K562 (cell line): ENCODE data around the gene ZNF749. TPM values are rescaled to one million over a fixed set of nuclear protein-coding genes. Genes with fewer than 3 reads are reported as not detected.

Experiments used
- ATAC-seq: fragments of 200-7000 bp; cut with Tn5 transposase; 3 replicates; pipeline ENCODE4 v1.9.1; 2020; ENCODE audit warnings: moderate library complexity
- BruUV-seq: library from RNA; stranded (reverse); fragments of 400-500 nt; replicated peaks from 2 replicates; lab custom pipeline; 2021; lab: Mats Ljungman, UMichigan
- CTCF ChIA-PET: fragments of 300-600 bp; formaldehyde crosslinking; extraction: SDS; loops from one replicate; lab custom pipeline; 2021; ENCODE audit warnings: low intra/inter-chr PET ratio; lab: Yijun Ruan, JAX
- POLR2A ChIA-PET: fragments of 300-600, 350-650 bp; sonication (Branson Sonifier 250); formaldehyde crosslinking; extraction: SDS; loops from one replicate; lab custom pipeline; 2021; ENCODE audit warnings: antibody characterized with exemption, inconsistent platforms; lab: Yijun Ruan, JAX
- DNase-seq, 4 experiments: peaks; one replicate each; pipeline versions ENCODE4 v3.0.0 to v3.0.0-alpha.2; 2011 to 2018; ENCODE audit warnings: low spot score in 3 of 4, mixed read lengths in 3 of 4; ENCODE audit errors: extremely low read depth in 1 of 4
- FAIRE-seq: peaks from 2 replicates; lab custom pipeline; 2011; peaks lifted over from hg19 to GRCh38; lab: Jason Lieb, UNC
- H2AFZ ChIP-seq: 2 replicates; pipeline ENCODE4 v1.6.0; 2011; ENCODE audit warnings: low read depth, low read length, control low read depth, inconsistent platforms
- H3K27ac ChIP-seq: fragments of 200-600 bp; 3 replicates; pipeline ENCODE4 v1.8.0; 2011; ENCODE audit warnings: low read depth, mild to moderate bottlenecking, control low read depth, inconsistent platforms, low read length, moderate library complexity, mixed read lengths; ENCODE audit errors: extremely low read depth
- H3K27me3 ChIP-seq, 2 experiments: fragments of 300-600 bp in 1 of 2; 2 replicates in 1 of 2; 3 replicates in 1 of 2; pipeline versions ENCODE4 v1.6.0 to v1.8.0; 2011; ENCODE audit warnings: inconsistent platforms in 2 of 2, low read length in 2 of 2, mild to moderate bottlenecking in 1 of 2, mixed read lengths in 1 of 2, moderate library complexity in 1 of 2; ENCODE audit not compliant: control insufficient read depth in 2 of 2, insufficient read depth in 2 of 2
- H3K36me3 ChIP-seq: fragments of 300-600 bp; 3 replicates; pipeline ENCODE4 v1.8.0; 2011; ENCODE audit warnings: mild to moderate bottlenecking, low read length, inconsistent platforms; ENCODE audit not compliant: control insufficient read depth, insufficient read depth
- H3K4me1 ChIP-seq, 2 experiments: fragments of 200-600 bp in 1 of 2; replicated peaks in 1 of 2; 2 replicates in 1 of 2; 3 replicates in 1 of 2; pipeline versions ENCODE4 v1.5.1 to v1.8.0; 2011; ENCODE audit warnings: inconsistent platforms in 2 of 2, low read length in 2 of 2, mild to moderate bottlenecking in 1 of 2, mixed read lengths in 1 of 2, moderate library complexity in 1 of 2; ENCODE audit not compliant: control insufficient read depth in 2 of 2, insufficient read depth in 2 of 2
- H3K4me2 ChIP-seq: 2 replicates; pipeline ENCODE4 v1.6.1; 2011; ENCODE audit warnings: low read length, control low read depth, inconsistent platforms, mixed read lengths; ENCODE audit not compliant: insufficient read depth
- H3K4me3 ChIP-seq: fragments of 200-600 bp; sonication (generic), shearing (Covaris generic); 2 replicates; pipeline ENCODE4 v1.5.1; 2016; ENCODE audit warnings: control low read depth, inconsistent platforms
- H3K79me2 ChIP-seq: fragments of 200-600 bp; 3 replicates; pipeline ENCODE4 v1.8.0; 2011; ENCODE audit warnings: low read length, inconsistent platforms; ENCODE audit not compliant: control insufficient read depth, insufficient read depth
- H3K9ac ChIP-seq, 2 experiments: 2 replicates each; pipeline versions ENCODE4 v1.6.0 to v1.6.1; 2011; ENCODE audit warnings: low read depth in 2 of 2, low read length in 2 of 2, control low read depth in 1 of 2, inconsistent platforms in 1 of 2, mild to moderate bottlenecking in 1 of 2, mixed read lengths in 1 of 2; ENCODE audit not compliant: insufficient read depth in 1 of 2
- H3K9me1 ChIP-seq: one replicate; pipeline ENCODE4 v1.6.0; 2011; ENCODE audit warnings: inconsistent platforms, mild to moderate bottlenecking, low read length, moderate library complexity; ENCODE audit not compliant: control insufficient read depth, insufficient read depth
- H3K9me3 ChIP-seq: replicated peaks from 2 replicates; pipeline ENCODE4 v1.5.1; 2011; ENCODE audit warnings: low read depth, low read length, inconsistent platforms; ENCODE audit not compliant: control insufficient read depth, insufficient read depth
- H4K20me1 ChIP-seq: replicated peaks from 2 replicates; pipeline ENCODE4 v1.6.1; 2011; ENCODE audit warnings: low read length, inconsistent platforms, mixed read lengths; ENCODE audit not compliant: control insufficient read depth, insufficient read depth
- BACH1 ChIP-seq: fragments of 200-800 bp; sonication (Bioruptor generic); IDR thresholded peaks from 2 replicates; pipeline ENCODE4 v1.6.1; 2016; ENCODE audit warnings: missing genetic modification characterization, missing compliant biosample characterization
- HCFC1 ChIP-seq: IDR thresholded peaks from 2 replicates; pipeline ENCODE4 v1.6.1; 2012; ENCODE audit warnings: low read depth, low read length, improper control_type of control experiment
- NCOA6 ChIP-seq: fragments of 450-650 bp; IDR thresholded peaks from 2 replicates; pipeline ENCODE4 v1.6.1; 2017; ENCODE audit warnings: mild to moderate bottlenecking
- NFIC ChIP-seq: fragments of 450-650 bp; IDR thresholded peaks from 2 replicates; pipeline ENCODE4 v1.6.1; 2017; ENCODE audit warnings: mild to moderate bottlenecking, inconsistent platforms
- NKRF ChIP-seq: fragments of 450-650 bp; IDR thresholded peaks from 2 replicates; pipeline ENCODE4 v1.6.1; 2016; ENCODE audit warnings: borderline replicate concordance
- PKNOX1 ChIP-seq: fragments of 450-650 bp; IDR thresholded peaks from 2 replicates; pipeline ENCODE4 v1.6.1; 2016
- SIN3A ChIP-seq, 2 experiments: fragments of 150-350 bp in 1 of 2; IDR thresholded peaks; 2 replicates each; pipeline ENCODE4 v1.6.1; 2011 to 2016; ENCODE audit warnings: borderline replicate concordance in 2 of 2, low read depth in 2 of 2, low read length in 2 of 2, mild to moderate bottlenecking in 2 of 2, moderate library complexity in 2 of 2; ENCODE audit not compliant: control insufficient read depth in 1 of 2
- XRCC5 ChIP-seq: fragments of 200-400 bp; formaldehyde crosslinking; IDR thresholded peaks from 2 replicates; pipeline ENCODE4 v1.6.1; 2017; ENCODE audit warnings: low read depth, mild to moderate bottlenecking, low read length
- ZNF165 ChIP-seq: fragments of 250-450 bp; sonication (Bioruptor Pico); IDR thresholded peaks from 2 replicates; pipeline ENCODE4 v1.4.0; 2020; ENCODE audit warnings: borderline replicate concordance
- WGBS: fragments of 100-300 bp; shearing (Covaris generic); methylation state at CpG from one replicate; pipeline ENCODE4 v1.1.6; 2016; ENCODE audit warnings: low coverage, mixed read lengths; ENCODE audit not compliant: insufficient coverage; ENCODE audit errors: missing lambda C conversion rate; 5-methylcytosine and 5-hydroxymethylcytosine counted together
- in situ Hi-C: fragments of 300-500 bp; cut with MboI; formaldehyde crosslinking; loops from 4 replicates; pipeline ENCODE4 v1.15.0; 2018; ENCODE audit warnings: inconsistent platforms, mixed read lengths
- intact Hi-C: fragments of 100-400 bp; cut with micrococcal nuclease; formaldehyde crosslinking; loops from 2 replicates; pipeline ENCODE4 v1.14.2; 2022
- polyA plus RNA-seq, 8 experiments: library from polyadenylated mRNA; depleted of rRNA in 4 of 8; stranded (reverse) in 5 of 8; unstranded in 3 of 8; fragments of >200 nt; fragmentation: Nextera tagmentation in 2 of 8; fragmentation: Illumina TruSeq in 1 of 8; extraction: Ambion mirVana in 2 of 8; extraction: Trizol in 1 of 8; gene quantifications; 2 replicates each; pipeline versions ENCODE4 v1.2.1 to v1.2.3, GENCODE V29; 2011 to 2014; ENCODE audit warnings: inconsistent platforms in 1 of 8, missing spikeins in 1 of 8
- total RNA-seq, 7 experiments: library from RNA; depleted of rRNA in 6 of 7; stranded (reverse); fragments of >200 nt in 6 of 7; fragmentation: Illumina TruSeq in 2 of 7; extraction: Trizol in 2 of 7; gene quantifications; 2 replicates each; pipeline versions ENCODE4 v1.2.1 to v1.2.3, GENCODE V29; 2011 to 2021; ENCODE audit warnings: low replicate concordance in 1 of 7
- TF ChIP-seq, protein P1 (sequence below): sonication (generic); formaldehyde crosslinking; IDR thresholded peaks from 2 replicates; pipeline ENCODE4 v1.8.0; 2022; ENCODE audit warnings: mild to moderate bottlenecking, missing genetic modification reagents
- TF ChIP-seq, protein P2 (sequence below): sonication (generic); formaldehyde crosslinking; IDR thresholded peaks from 2 replicates; pipeline ENCODE4 v1.8.1; 2023; ENCODE audit warnings: mild to moderate bottlenecking, missing genetic modification reagents
- TF ChIP-seq, protein P3 (sequence below), 2 experiments: IDR thresholded peaks; 2 replicates each; pipeline ENCODE4 v1.6.1; 2011; ENCODE audit warnings: borderline replicate concordance in 1 of 2, control low read depth in 1 of 2, low read depth in 1 of 2, low read length in 1 of 2, mild to moderate bottlenecking in 1 of 2, mixed read lengths in 1 of 2, moderate library complexity in 1 of 2; ENCODE audit not compliant: insufficient read depth in 1 of 2, insufficient read length in 1 of 2, poor library complexity in 1 of 2, severe bottlenecking in 1 of 2; ENCODE audit errors: extremely low read depth in 1 of 2

The ZNF749 gene
- total and polyA plus RNA-seq, 9 of the 15 experiments (the other 6 are each of a cell fraction or from before 2014, with no cell fraction given): 5.3 to 33.2 (median 15.0) TPM

GRCh38 chr19:57389730-57390598 is 45.2 kb upstream of the ZNF749 start, which contains the start of gene ZNF548:
TSS of gene ZNF548 (plus strand) at chr19:57389854. CDS start at chr19:57390100, 246 bp downstream.
- TSS peak; percentile 63 for BruUV-seq
- H3K9ac ChIP-seq: peak within 1 kb of the TSS; percentile 75 to 93
- no peaks in the 10 kb centered on the region for H3K27me3 ChIP-seq
- peak within 1 kb of the TSS; percentile 93 for H3K4me2 ChIP-seq
- peaks cover 24% of the 10 kb centered on the region for H3K79me2 ChIP-seq
- H3K27ac ChIP-seq: peak within 1 kb of the TSS; percentile 83
- H3K4me1 ChIP-seq: peaks cover 4 to 6% of the 10 kb centered on the region in 2 experiments; a peak in 4 of 5 replicates
- DNase-seq (peak; percentile 89 to 96 (median 92)), FAIRE-seq (peak; percentile 100), ATAC-seq (peak; percentile 99)
- H4K20me1 ChIP-seq: no peaks in the 10 kb centered on the region
- CTCF ChIA-PET: no interaction called here
- intact Hi-C loops: no loop called here
- peaks cover 6% of the 10 kb centered on the region for H3K9me3 ChIP-seq
- POLR2A ChIA-PET: interaction anchor here (0.5 to 1.1 kb wide), 10 partner anchors 9 to 1179 kb away, joined by 3 to 4 read pairs (median 3); partner anchors contain the start of genes TRAPPC2B, ZNF17 and ZNF547
- H3K36me3 ChIP-seq: no peaks in the 10 kb centered on the region
- no peaks in the 10 kb centered on the region for H3K9me1 ChIP-seq
- WGBS: 1% methylated on average over 48 of the region's 50 CpGs
- H3K4me3 ChIP-seq: peak within 1 kb of the TSS; percentile 61
- peak within 1 kb of the TSS; percentile 99 for H2AFZ ChIP-seq
- in situ Hi-C loops: no loop called here
- TF ChIP-seq, protein P1, sequence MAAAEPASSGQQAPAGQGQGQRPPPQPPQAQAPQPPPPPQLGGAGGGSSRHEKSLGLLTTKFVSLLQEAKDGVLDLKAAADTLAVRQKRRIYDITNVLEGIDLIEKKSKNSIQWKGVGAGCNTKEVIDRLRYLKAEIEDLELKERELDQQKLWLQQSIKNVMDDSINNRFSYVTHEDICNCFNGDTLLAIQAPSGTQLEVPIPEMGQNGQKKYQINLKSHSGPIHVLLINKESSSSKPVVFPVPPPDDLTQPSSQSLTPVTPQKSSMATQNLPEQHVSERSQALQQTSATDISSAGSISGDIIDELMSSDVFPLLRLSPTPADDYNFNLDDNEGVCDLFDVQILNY (CRISPR knock-in tag): no peak
- TF ChIP-seq ZNF165 (CRISPR knock-in tag) (no peak), NKRF (peak; percentile 17; the same call in 1 of the 2 replicates), BACH1 (tag) (0 out of 2 replicates have a peak, but pooled peaks have one; percentile 16), NCOA6 (peak; percentile 81; the same call in 1 of the 2 replicates), XRCC5 (no peak), SIN3A (IDR thresholded peaks at IDR 0.05; ENCODE audit: borderline replicate concordance in 2 of 2, control insufficient read depth in 1 of 2, low read depth in 2 of 2, low read length in 2 of 2) (no peak; a peak in 1 of 4 replicates), PKNOX1 (peak; percentile 70), NFIC (0 out of 2 replicates have a peak, but pooled peaks have one; percentile 23), HCFC1 (peak; percentile 89)
- TF ChIP-seq, protein P2, sequence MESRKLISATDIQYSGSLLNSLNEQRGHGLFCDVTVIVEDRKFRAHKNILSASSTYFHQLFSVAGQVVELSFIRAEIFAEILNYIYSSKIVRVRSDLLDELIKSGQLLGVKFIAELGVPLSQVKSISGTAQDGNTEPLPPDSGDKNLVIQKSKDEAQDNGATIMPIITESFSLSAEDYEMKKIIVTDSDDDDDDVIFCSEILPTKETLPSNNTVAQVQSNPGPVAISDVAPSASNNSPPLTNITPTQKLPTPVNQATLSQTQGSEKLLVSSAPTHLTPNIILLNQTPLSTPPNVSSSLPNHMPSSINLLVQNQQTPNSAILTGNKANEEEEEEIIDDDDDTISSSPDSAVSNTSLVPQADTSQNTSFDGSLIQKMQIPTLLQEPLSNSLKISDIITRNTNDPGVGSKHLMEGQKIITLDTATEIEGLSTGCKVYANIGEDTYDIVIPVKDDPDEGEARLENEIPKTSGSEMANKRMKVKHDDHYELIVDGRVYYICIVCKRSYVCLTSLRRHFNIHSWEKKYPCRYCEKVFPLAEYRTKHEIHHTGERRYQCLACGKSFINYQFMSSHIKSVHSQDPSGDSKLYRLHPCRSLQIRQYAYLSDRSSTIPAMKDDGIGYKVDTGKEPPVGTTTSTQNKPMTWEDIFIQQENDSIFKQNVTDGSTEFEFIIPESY: peak; percentile 19; the same call in 1 of the 2 replicates
- TF ChIP-seq, protein P3, sequence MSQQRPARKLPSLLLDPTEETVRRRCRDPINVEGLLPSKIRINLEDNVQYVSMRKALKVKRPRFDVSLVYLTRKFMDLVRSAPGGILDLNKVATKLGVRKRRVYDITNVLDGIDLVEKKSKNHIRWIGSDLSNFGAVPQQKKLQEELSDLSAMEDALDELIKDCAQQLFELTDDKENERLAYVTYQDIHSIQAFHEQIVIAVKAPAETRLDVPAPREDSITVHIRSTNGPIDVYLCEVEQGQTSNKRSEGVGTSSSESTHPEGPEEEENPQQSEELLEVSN (IDR thresholded peaks at IDR 0.05; ENCODE audit: borderline replicate concordance in 1 of 2, extremely low read depth in 1 of 2, insufficient read depth in 1 of 2, insufficient read length in 1 of 2, low read depth in 1 of 2, low read length in 1 of 2, poor library complexity in 1 of 2, severe bottlenecking in 1 of 2): peak in 1 of 2 experiments; percentile 60
